Measurements from ENCODE around the gene MSRB3. TPM values are rescaled to one million over a fixed set of nuclear protein-coding genes. Genes with fewer than 3 reads are reported as not detected.

MSRB3 gene
- total RNA-seq, 1 donor from 2014 or later, result 61.3 TPM

DNA sequence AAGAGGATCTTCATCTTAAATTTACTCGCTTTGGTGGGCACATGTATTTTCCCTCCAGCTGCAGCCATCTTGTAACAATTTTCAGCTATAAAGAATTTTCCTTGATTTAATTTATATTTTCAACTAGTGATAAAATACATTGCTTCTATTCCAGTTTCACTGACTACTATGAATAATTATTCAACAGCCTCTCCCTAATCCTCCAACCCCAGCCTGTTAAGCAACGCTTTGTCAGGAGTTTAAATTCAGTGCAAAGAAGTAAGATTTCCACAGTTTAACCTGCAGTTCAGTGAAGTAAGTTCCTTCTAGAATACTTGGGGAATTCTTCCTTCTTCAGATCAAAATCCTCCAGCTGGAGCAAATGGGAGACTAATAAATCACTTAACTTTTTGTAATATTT is 180.2 kb downstream of the MSRB3 start:
- DNase-seq, result no peak
- intact Hi-C loops (cut with DNase I), result no loop called here
- Histone ChIP-seq H3K27me3 (no peaks in the 10 kb centered on the region), H3K36me3 (peaks cover 6% of the 10 kb centered on the region), H3K27ac (no peak overlapping the region), H3K4me1 (no peaks in the 10 kb centered on the region), H3K4me3 (no peak overlapping the region), H3K9me3 (no peaks in the 10 kb centered on the region)
- TF ChIP-seq, protein P1, sequence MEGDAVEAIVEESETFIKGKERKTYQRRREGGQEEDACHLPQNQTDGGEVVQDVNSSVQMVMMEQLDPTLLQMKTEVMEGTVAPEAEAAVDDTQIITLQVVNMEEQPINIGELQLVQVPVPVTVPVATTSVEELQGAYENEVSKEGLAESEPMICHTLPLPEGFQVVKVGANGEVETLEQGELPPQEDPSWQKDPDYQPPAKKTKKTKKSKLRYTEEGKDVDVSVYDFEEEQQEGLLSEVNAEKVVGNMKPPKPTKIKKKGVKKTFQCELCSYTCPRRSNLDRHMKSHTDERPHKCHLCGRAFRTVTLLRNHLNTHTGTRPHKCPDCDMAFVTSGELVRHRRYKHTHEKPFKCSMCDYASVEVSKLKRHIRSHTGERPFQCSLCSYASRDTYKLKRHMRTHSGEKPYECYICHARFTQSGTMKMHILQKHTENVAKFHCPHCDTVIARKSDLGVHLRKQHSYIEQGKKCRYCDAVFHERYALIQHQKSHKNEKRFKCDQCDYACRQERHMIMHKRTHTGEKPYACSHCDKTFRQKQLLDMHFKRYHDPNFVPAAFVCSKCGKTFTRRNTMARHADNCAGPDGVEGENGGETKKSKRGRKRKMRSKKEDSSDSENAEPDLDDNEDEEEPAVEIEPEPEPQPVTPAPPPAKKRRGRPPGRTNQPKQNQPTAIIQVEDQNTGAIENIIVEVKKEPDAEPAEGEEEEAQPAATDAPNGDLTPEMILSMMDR (IDR thresholded peaks at IDR 0.05), result no peak
- no peak for ATAC-seq

DNA sequence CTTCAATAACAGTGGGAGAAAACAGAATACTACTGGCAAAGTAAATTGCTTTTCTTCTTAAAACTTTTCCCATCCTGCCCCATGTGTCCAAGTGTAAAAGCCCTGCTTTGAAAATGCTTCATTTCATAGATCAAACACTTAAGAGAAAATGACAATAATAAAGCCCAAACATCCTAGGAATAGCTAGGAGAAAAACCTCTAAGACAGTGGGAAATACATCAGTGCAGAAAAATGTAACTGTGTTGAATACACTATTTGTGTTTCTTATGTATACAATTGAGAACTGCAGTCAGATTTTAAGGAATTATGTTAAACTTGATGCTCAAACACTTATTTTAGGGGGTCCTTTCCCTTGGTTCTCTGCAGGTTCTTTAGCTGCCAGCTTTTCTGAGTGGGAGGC is 181.1 kb downstream of the MSRB3 start:
- H3K27me3 ChIP-seq, result no peaks in the 10 kb centered on the region
- no peaks in the 10 kb centered on the region for H3K4me1 ChIP-seq
- peaks cover 4% of the 10 kb centered on the region for H3K36me3 ChIP-seq
- H3K9me3 ChIP-seq, result no peaks in the 10 kb centered on the region
- no peak overlapping the region for H3K27ac ChIP-seq
- TF ChIP-seq, protein P1 (IDR thresholded peaks at IDR 0.05), result no peak
- ATAC-seq (no peak), DNase-seq (no peak)
- no peak overlapping the region for H3K4me3 ChIP-seq
- intact Hi-C loops (cut with DNase I), result no loop called here

DNA sequence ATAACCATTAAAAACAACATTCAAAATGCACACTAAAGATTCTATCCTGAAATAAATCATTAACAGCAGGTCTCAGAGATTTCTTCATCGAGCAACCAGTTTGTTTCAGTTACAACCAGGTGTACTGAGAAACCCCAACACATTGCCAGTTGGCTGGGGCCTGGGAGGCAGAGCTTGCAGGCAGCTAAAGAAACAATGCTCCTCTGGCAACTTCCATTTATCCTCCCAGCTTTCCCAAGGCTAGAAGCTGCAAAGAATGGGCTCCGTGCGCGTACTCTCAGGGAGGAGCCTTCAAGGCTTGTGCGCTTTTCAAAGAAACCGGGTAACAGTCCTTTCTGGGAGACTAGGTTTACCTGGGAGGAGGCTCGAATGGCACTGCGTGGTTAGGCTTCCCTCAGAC is 181.6 kb downstream of the MSRB3 start:
- no peak for ATAC-seq
- Histone ChIP-seq H3K27me3 (no peaks in the 10 kb centered on the region), H3K27ac (no peak overlapping the region), H3K4me3 (no peak overlapping the region), H3K36me3 (peaks cover 4% of the 10 kb centered on the region), H3K9me3 (no peaks in the 10 kb centered on the region), H3K4me1 (no peaks in the 10 kb centered on the region)
- intact Hi-C loops (cut with DNase I), result no loop called here
- TF ChIP-seq, protein P1 (IDR thresholded peaks at IDR 0.05), result no peak
- DNase-seq, result no peak

DNA sequence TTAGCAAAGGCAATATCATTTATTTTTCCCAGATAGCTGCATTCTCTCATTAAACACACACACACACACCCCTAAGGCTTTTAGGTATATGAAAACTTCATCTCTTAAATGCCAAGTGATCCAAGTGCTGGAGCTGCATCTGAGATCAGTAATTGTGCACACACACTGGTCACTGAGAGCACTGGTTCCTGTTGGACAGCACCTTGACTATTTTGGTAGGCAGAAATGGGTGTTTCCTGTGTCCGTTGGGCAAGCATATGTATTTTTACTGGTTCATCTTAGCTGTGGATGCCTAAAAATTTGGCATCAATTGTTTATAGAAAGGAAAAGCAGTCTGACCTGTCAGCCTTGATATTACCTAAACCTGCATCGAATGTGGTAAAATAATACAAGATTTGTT is 182.5 kb downstream of the MSRB3 start:
- no peaks in the 10 kb centered on the region for H3K4me1 ChIP-seq
- H3K27me3 ChIP-seq, result no peaks in the 10 kb centered on the region
- intact Hi-C loops (cut with DNase I), result no loop called here
- no peak for DNase-seq
- ATAC-seq, result no peak
- H3K36me3 ChIP-seq, result peaks cover 4% of the 10 kb centered on the region
- H3K9me3 ChIP-seq, result no peaks in the 10 kb centered on the region
- H3K4me3 ChIP-seq, result no peak overlapping the region
- H3K27ac ChIP-seq, result no peak overlapping the region
- TF ChIP-seq, protein P1 (IDR thresholded peaks at IDR 0.05), result no peak

DNA sequence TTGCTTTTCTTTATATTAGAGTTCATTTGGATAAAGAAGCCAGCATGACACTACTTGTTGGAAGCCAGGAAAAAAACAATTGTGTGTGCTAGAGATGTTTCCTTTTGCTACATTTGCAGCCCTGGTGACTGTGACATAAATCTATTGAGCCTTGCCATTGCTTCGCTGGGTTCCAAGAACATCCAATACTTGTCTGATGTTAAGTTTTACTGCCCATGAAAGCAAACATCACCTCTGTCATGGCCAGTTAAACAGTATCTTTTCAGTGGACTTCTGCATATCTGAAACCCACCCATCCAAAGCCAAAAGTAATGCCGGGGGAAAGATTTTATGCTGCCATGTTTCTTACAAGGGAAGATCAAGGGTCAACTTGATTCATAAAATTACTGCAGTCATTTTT is 184.0 kb downstream of the MSRB3 start:
- Histone ChIP-seq H3K4me1 (no peaks in the 10 kb centered on the region), H3K4me3 (no peak overlapping the region), H3K36me3 (peaks cover 4% of the 10 kb centered on the region), H3K27me3 (no peaks in the 10 kb centered on the region), H3K27ac (no peak overlapping the region), H3K9me3 (no peaks in the 10 kb centered on the region)
- TF ChIP-seq, protein P1 (IDR thresholded peaks at IDR 0.05), result no peak
- intact Hi-C loops (cut with DNase I), result no loop called here
- ATAC-seq (no peak), DNase-seq (no peak)

DNA sequence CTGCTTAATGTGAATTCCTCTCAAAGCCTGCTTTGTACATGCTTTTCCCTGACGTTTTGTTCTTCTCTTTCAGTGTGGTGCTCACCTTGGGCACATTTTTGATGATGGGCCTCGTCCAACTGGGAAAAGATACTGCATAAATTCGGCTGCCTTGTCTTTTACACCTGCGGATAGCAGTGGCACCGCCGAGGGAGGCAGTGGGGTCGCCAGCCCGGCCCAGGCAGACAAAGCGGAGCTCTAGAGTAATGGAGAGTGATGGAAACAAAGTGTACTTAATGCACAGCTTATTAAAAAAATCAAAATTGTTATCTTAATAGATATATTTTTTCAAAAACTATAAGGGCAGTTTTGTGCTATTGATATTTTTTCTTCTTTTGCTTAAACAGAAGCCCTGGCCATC is 184.6 kb downstream of the MSRB3 start:
- ATAC-seq (no peak), DNase-seq (no peak)
- TF ChIP-seq, protein P1 (IDR thresholded peaks at IDR 0.05), result no peak
- Histone ChIP-seq H3K9me3 (no peaks in the 10 kb centered on the region), H3K27ac (no peak overlapping the region), H3K36me3 (peaks cover 4% of the 10 kb centered on the region), H3K4me3 (no peak overlapping the region), H3K27me3 (no peaks in the 10 kb centered on the region), H3K4me1 (no peaks in the 10 kb centered on the region)
- intact Hi-C loops (cut with DNase I), result no loop called here

Data from upper lobe of right lung (tissue), 1 donor.